GM23338 (cell line): ENCODE results near the gene ZMAT3. TPM values are rescaled to one million over a fixed set of nuclear protein-coding genes. Genes with fewer than 3 reads are reported as not detected.

ENCODE experiments used
- ATAC-seq: fragments of 200-7000 bp; cut with Tn5 transposase; 3 replicates; pipeline ENCODE4 v1.9.1; 2020
- DNase-seq: peaks from one replicate; pipeline ENCODE4 v3.0.0-alpha.2; 2015; ENCODE audit warnings: low spot score
- H2AFZ ChIP-seq: fragments of 200-600 bp; sonication (generic); 2 replicates; pipeline ENCODE4 v1.8.0; 2016; ENCODE audit warnings: antibody characterized with exemption, mild to moderate bottlenecking, moderate library complexity
- H3F3A ChIP-seq: fragments of 200-600 bp; sonication (generic); replicated peaks from 2 replicates; pipeline ENCODE4 v1.8.0; 2017; ENCODE audit warnings: antibody characterized with exemption, mixed run types, low read depth
- H3K27ac ChIP-seq: fragments of 200-600 bp; sonication (generic); 2 replicates; pipeline ENCODE4 v1.6.1; 2016; ENCODE audit warnings: low read depth
- H3K27me3 ChIP-seq: fragments of 200-600 bp; sonication (generic); 2 replicates; pipeline ENCODE4 v1.8.0; 2016; ENCODE audit warnings: mild to moderate bottlenecking, mixed run types, moderate library complexity; ENCODE audit not compliant: insufficient read depth
- H3K36me3 ChIP-seq: fragments of 200-600 bp; sonication (generic); 2 replicates; pipeline ENCODE4 v1.8.0; 2016; ENCODE audit warnings: mild to moderate bottlenecking; ENCODE audit not compliant: insufficient read depth
- H3K4me1 ChIP-seq: fragments of 200-600 bp; sonication (generic); 2 replicates; pipeline ENCODE4 v1.8.0; 2016; ENCODE audit warnings: mild to moderate bottlenecking, moderate library complexity; ENCODE audit not compliant: insufficient read depth
- H3K4me2 ChIP-seq: fragments of 200-600 bp; sonication (generic); 2 replicates; pipeline ENCODE4 v1.7.1; 2017; ENCODE audit warnings: mixed run types
- H3K4me3 ChIP-seq: fragments of 200-600 bp; sonication (generic); 2 replicates; pipeline ENCODE4 v1.6.1; 2016; ENCODE audit warnings: mixed run types
- H3K79me2 ChIP-seq: fragments of 200-600 bp; sonication (generic); replicated peaks from 2 replicates; pipeline ENCODE4 v1.8.0; 2017; ENCODE audit warnings: mild to moderate bottlenecking; ENCODE audit not compliant: insufficient read depth
- H3K9me2 ChIP-seq: fragments of 200-600 bp; sonication (generic); 2 replicates; pipeline ENCODE4 v1.8.0; 2017; ENCODE audit not compliant: insufficient read depth
- H4K20me1 ChIP-seq: fragments of 200-600 bp; sonication (generic); replicated peaks from 2 replicates; pipeline ENCODE4 v1.8.0; 2017; ENCODE audit warnings: mild to moderate bottlenecking; ENCODE audit not compliant: insufficient read depth
- H3K27ac Mint-ChIP-seq: 2 replicates; pipeline ENCODE4 v1.8.0; 2020; ENCODE audit warnings: inconsistent platforms, mild to moderate bottlenecking, moderate library complexity, mixed read lengths
- H3K27me3 Mint-ChIP-seq: 3 replicates; pipeline ENCODE4 v1.8.0; 2022; ENCODE audit warnings: low read depth, mild to moderate bottlenecking, moderate library complexity, mixed read lengths, inconsistent platforms; ENCODE audit not compliant: insufficient read depth, poor library complexity
- H3K36me3 Mint-ChIP-seq: 3 replicates; pipeline ENCODE4 v1.8.0; 2021; ENCODE audit warnings: low read depth, mild to moderate bottlenecking, inconsistent platforms, moderate library complexity, mixed read lengths
- H3K4me1 Mint-ChIP-seq: 3 replicates; pipeline ENCODE4 v1.8.0; 2020; ENCODE audit warnings: mild to moderate bottlenecking, inconsistent platforms, mixed read lengths
- H3K4me3 Mint-ChIP-seq: 3 replicates; pipeline ENCODE4 v1.8.0; 2021; ENCODE audit warnings: moderate library complexity, mild to moderate bottlenecking, inconsistent platforms, mixed read lengths
- H3K9me3 Mint-ChIP-seq: 3 replicates; pipeline ENCODE4 v1.8.0; 2020; ENCODE audit warnings: moderate library complexity, mild to moderate bottlenecking, inconsistent platforms, mixed read lengths
- CREB1 ChIP-seq: fragments of 250-450 bp; sonication (Bioruptor Pico); IDR thresholded peaks from 2 replicates; pipeline ENCODE4 v1.5.0; 2020; ENCODE audit warnings: low read depth, mild to moderate bottlenecking, moderate library complexity
- ETS1 ChIP-seq: IDR thresholded peaks from 2 replicates; pipeline ENCODE4 v1.6.1; 2016; ENCODE audit warnings: antibody characterized with exemption
- EZH2 ChIP-seq: fragments of 200-600 bp; sonication (generic); IDR thresholded peaks from one replicate; pipeline ENCODE4 v1.8.0; 2017; ENCODE audit warnings: antibody characterized with exemption, mild to moderate bottlenecking, low read depth; ENCODE audit not compliant: unreplicated experiment
- EZH2phosphoT487 ChIP-seq: fragments of 200-600 bp; sonication (generic); IDR thresholded peaks from one replicate; pipeline ENCODE4 v1.8.1; 2018; ENCODE audit warnings: antibody characterized with exemption; ENCODE audit not compliant: unreplicated experiment
- NANOG ChIP-seq: IDR thresholded peaks from 2 replicates; pipeline ENCODE4 v1.6.1; 2016; ENCODE audit warnings: antibody characterized with exemption, borderline replicate concordance
- REST ChIP-seq: IDR thresholded peaks from one replicate; pipeline ENCODE4 v1.6.1; 2018; ENCODE audit warnings: antibody characterized with exemption; ENCODE audit not compliant: unreplicated experiment
- STAT1 ChIP-seq: IDR thresholded peaks from one replicate; pipeline ENCODE4 v1.6.1; 2016; ENCODE audit warnings: antibody characterized with exemption; ENCODE audit not compliant: unreplicated experiment
- ZNF114 ChIP-seq: fragments of 250-450 bp; sonication (Bioruptor Pico); IDR thresholded peaks from 2 replicates; pipeline ENCODE4 v1.5.0; 2020; ENCODE audit warnings: mild to moderate bottlenecking, moderate library complexity
- ZNF331 ChIP-seq: fragments of 250-450 bp; sonication (Bioruptor Pico); IDR thresholded peaks from 2 replicates; pipeline ENCODE4 v1.5.0; 2020; ENCODE audit warnings: low read depth, mild to moderate bottlenecking, moderate library complexity
- polyA plus RNA-seq: library from polyadenylated mRNA; unstranded; fragments of >200 nt; fragmentation: Nextera tagmentation; extraction: Ambion mirVana; gene quantifications from 2 replicates; pipeline ENCODE4 v1.2.1, GENCODE V29; 2016
- total RNA-seq: library from RNA; depleted of rRNA; stranded (reverse); fragments of >200 nt; shearing (Covaris generic); gene quantifications from 2 replicates; pipeline ENCODE4 v1.2.3, GENCODE V29; 2014
- TF ChIP-seq, protein P1 (sequence below): fragments of 250-450 bp; sonication (Bioruptor Pico); IDR thresholded peaks from 2 replicates; pipeline ENCODE4 v1.5.0; 2020; ENCODE audit warnings: mild to moderate bottlenecking, moderate library complexity
- TF ChIP-seq, protein P2 (sequence below), 2 experiments: fragments of 200-600 bp in 1 of 2; sonication (generic) in 1 of 2; conservative IDR thresholded peaks; 2 replicates each; pipeline versions ENCODE4 v1.5.1 to v1.6.1; 2016 to 2017; ENCODE audit warnings: antibody characterized with exemption in 2 of 2, low read depth in 2 of 2, mild to moderate bottlenecking in 2 of 2, moderate library complexity in 1 of 2

Gene ZMAT3
- total and polyA plus RNA-seq, 2 experiments from 2014 or later: 10.0 to 17.3 TPM

DNA sequence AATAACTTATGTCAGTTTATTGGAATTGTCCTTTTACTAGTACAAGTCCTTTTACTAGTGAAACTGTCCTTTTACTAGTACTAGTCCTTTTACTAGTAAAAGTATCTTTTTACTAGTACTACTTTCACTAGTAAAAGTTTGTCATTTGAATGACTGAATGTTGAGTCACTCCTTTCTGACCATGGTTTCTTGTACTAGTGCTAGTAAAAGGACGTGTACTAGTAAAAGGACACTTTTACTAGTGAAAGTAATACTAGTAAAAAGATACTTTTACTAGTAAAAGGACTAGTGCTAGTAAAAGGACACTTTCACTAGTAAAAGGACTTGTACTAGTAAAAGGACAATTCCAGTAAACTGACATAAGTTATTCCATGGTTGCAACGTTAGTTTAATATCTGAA, 96.3 kb downstream of the ZMAT3 start (continued):
- TF ChIP-seq, protein P1, sequence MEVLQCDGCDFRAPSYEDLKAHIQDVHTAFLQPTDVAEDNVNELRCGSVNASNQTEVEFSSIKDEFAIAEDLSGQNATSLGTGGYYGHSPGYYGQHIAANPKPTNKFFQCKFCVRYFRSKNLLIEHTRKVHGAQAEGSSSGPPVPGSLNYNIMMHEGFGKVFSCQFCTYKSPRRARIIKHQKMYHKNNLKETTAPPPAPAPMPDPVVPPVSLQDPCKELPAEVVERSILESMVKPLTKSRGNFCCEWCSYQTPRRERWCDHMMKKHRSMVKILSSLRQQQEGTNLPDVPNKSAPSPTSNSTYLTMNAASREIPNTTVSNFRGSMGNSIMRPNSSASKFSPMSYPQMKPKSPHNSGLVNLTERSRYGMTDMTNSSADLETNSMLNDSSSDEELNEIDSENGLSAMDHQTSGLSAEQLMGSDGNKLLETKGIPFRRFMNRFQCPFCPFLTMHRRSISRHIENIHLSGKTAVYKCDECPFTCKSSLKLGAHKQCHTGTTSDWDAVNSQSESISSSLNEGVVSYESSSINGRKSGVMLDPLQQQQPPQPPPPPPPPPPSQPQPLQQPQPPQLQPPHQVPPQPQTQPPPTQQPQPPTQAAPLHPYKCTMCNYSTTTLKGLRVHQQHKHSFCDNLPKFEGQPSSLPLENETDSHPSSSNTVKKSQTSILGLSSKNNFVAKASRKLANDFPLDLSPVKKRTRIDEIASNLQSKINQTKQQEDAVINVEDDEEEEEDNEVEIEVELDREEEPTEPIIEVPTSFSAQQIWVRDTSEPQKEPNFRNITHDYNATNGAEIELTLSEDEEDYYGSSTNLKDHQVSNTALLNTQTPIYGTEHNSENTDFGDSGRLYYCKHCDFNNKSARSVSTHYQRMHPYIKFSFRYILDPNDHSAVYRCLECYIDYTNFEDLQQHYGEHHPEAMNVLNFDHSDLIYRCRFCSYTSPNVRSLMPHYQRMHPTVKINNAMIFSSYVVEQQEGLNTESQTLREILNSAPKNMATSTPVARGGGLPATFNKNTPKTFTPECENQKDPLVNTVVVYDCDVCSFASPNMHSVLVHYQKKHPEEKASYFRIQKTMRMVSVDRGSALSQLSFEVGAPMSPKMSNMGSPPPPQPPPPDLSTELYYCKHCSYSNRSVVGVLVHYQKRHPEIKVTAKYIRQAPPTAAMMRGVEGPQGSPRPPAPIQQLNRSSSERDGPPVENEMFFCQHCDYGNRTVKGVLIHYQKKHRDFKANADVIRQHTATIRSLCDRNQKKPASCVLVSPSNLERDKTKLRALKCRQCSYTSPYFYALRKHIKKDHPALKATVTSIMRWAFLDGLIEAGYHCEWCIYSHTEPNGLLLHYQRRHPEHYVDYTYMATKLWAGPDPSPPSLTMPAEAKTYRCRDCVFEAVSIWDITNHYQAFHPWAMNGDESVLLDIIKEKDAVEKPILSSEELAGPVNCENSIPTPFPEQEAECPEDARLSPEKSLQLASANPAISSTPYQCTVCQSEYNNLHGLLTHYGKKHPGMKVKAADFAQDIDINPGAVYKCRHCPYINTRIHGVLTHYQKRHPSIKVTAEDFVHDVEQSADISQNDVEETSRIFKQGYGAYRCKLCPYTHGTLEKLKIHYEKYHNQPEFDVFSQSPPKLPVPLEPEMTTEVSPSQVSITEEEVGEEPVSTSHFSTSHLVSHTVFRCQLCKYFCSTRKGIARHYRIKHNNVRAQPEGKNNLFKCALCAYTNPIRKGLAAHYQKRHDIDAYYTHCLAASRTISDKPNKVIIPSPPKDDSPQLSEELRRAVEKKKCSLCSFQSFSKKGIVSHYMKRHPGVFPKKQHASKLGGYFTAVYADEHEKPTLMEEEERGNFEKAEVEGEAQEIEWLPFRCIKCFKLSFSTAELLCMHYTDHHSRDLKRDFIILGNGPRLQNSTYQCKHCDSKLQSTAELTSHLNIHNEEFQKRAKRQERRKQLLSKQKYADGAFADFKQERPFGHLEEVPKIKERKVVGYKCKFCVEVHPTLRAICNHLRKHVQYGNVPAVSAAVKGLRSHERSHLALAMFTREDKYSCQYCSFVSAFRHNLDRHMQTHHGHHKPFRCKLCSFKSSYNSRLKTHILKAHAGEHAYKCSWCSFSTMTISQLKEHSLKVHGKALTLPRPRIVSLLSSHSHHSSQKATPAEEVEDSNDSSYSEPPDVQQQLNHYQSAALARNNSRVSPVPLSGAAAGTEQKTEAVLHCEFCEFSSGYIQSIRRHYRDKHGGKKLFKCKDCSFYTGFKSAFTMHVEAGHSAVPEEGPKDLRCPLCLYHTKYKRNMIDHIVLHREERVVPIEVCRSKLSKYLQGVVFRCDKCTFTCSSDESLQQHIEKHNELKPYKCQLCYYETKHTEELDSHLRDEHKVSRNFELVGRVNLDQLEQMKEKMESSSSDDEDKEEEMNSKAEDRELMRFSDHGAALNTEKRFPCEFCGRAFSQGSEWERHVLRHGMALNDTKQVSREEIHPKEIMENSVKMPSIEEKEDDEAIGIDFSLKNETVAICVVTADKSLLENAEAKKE (CRISPR knock-in tag): no peak
- TF ChIP-seq ZNF114 (no peak), ETS1 (no peak)

GRCh38 chr3:178971614-178972013, 100.0 kb downstream of the ZMAT3 start:
- no peaks in the 10 kb centered on the region for H3K27me3 ChIP-seq
- Mint-ChIP-seq H3K9me3 (peaks cover 11% of the 10 kb centered on the region), H3K27me3 (no peaks in the 10 kb centered on the region), H3K4me1 (peaks cover 10% of the 10 kb centered on the region), H3K36me3 (peaks cover 10% of the 10 kb centered on the region), H3K4me3 (no peak overlapping the region), H3K27ac (no peak overlapping the region)
- ATAC-seq (no peak), DNase-seq (no peak)
- no peaks in the 10 kb centered on the region for H3K36me3 ChIP-seq
- no peaks in the 10 kb centered on the region for H4K20me1 ChIP-seq
- H3K79me2 ChIP-seq: no peaks in the 10 kb centered on the region
- H3K4me3 ChIP-seq: no peak overlapping the region
- no peaks in the 10 kb centered on the region for H3K9me2 ChIP-seq
- peaks cover 7% of the 10 kb centered on the region for H3K4me1 ChIP-seq
- no peak overlapping the region for H3K27ac ChIP-seq
- no peak overlapping the region for H3K4me2 ChIP-seq
- no peaks in the 10 kb centered on the region for H3F3A ChIP-seq
- no peak overlapping the region for H2AFZ ChIP-seq
- TF ChIP-seq CREB1 (CRISPR knock-in tag): no peak
- TF ChIP-seq, protein P2, sequence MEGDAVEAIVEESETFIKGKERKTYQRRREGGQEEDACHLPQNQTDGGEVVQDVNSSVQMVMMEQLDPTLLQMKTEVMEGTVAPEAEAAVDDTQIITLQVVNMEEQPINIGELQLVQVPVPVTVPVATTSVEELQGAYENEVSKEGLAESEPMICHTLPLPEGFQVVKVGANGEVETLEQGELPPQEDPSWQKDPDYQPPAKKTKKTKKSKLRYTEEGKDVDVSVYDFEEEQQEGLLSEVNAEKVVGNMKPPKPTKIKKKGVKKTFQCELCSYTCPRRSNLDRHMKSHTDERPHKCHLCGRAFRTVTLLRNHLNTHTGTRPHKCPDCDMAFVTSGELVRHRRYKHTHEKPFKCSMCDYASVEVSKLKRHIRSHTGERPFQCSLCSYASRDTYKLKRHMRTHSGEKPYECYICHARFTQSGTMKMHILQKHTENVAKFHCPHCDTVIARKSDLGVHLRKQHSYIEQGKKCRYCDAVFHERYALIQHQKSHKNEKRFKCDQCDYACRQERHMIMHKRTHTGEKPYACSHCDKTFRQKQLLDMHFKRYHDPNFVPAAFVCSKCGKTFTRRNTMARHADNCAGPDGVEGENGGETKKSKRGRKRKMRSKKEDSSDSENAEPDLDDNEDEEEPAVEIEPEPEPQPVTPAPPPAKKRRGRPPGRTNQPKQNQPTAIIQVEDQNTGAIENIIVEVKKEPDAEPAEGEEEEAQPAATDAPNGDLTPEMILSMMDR (conservative IDR thresholded peaks at IDR 0.05; ENCODE audit: low read depth in 2 of 2): no peak
- TF ChIP-seq REST: no peak
- TF ChIP-seq EZH2phosphoT487: no peak
- no peak for TF ChIP-seq STAT1
- no peak for TF ChIP-seq ZNF331 (CRISPR knock-in tag)
- no peak for TF ChIP-seq ZNF114
- no peak for TF ChIP-seq ETS1
- TF ChIP-seq EZH2: no peak
- TF ChIP-seq NANOG: no peak
